Right atrium auricular region (tissue), 2 donors: Measurements from ENCODE around the gene TEX264. TPM values are rescaled to one million over a fixed set of nuclear protein-coding genes. Genes with fewer than 3 reads are reported as not detected.

ENCODE experiments used
- DNase-seq: peaks from one replicate; pipeline ENCODE4 v3.0.0-alpha.2; 2019; ENCODE audit warnings: low spot score
- H3K27ac ChIP-seq, 2 donors: fragments of 200-600 bp; sonication (generic); 1 replicate in 1 of 2; 2 replicates in 1 of 2; pipeline ENCODE4 v1.5.1; 2016 to 2019
- H3K27me3 ChIP-seq, 2 donors: fragments of 200-600 bp; sonication (generic); one replicate each; pipeline versions ENCODE4 v1.5.1 to v1.6.0; 2017 to 2019
- H3K36me3 ChIP-seq: fragments of 200-600 bp; sonication (generic); one replicate; pipeline ENCODE4 v1.5.1; 2016
- H3K4me1 ChIP-seq, 2 donors: fragments of 200-600 bp; sonication (generic); one replicate each; pipeline versions ENCODE4 v1.5.1 to v1.6.0; 2017 to 2019
- H3K4me3 ChIP-seq, 2 donors: fragments of 200-600 bp; sonication (generic); 1 replicate in 1 of 2; 2 replicates in 1 of 2; pipeline ENCODE4 v1.5.1; 2017 to 2019; ENCODE audit warnings: mild to moderate bottlenecking in 1 of 2, moderate library complexity in 1 of 2
- H3K9me3 ChIP-seq, 2 donors: fragments of 200-600 bp; sonication (generic); one replicate each; pipeline ENCODE4 v1.5.1; 2019
- total RNA-seq, 2 donors: library from RNA; depleted of rRNA; stranded (reverse); fragments of >200 nt; gene quantifications; one replicate each; pipeline ENCODE4 v1.1.0, GENCODE V29; 2016
- TF ChIP-seq, protein P1 (sequence below), 2 donors: fragments of 200-600 bp; sonication (generic); IDR thresholded peaks; one replicate each; pipeline ENCODE4 v1.5.1; 2019; ENCODE audit warnings: antibody characterized with exemption in 2 of 2

The TEX264 gene
- total RNA-seq, 2 donors from 2014 or later: 55.9 to 62.3 TPM

DNA sequence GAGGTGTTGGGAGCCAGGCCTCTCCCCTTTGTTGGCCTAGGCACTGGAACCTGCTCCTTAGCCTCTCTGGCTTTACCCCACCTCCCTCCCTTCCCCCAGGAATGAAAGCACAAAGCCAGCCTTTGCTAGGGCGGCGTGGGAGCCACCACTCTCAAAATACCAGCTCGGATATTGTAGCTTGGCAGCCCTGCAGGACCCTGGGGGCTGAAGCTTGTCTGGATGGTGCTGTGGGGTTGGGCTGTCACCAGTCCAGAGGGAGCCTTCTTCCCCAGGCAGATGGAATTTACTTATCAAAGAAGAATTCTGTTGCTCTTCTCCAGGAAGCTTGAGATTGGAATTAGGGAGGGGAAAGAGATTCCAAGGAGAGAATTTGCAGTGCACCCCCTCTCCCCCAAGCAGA is 20.9 kb downstream of the TEX264 start:
- H3K4me1 ChIP-seq: peaks cover 0 to 29% of the 10 kb centered on the region in 2 donors
- H3K36me3 ChIP-seq: peaks cover 19% of the 10 kb centered on the region
- no peaks in the 10 kb centered on the region for H3K9me3 ChIP-seq
- no peak overlapping the region for H3K4me3 ChIP-seq
- TF ChIP-seq, protein P1, sequence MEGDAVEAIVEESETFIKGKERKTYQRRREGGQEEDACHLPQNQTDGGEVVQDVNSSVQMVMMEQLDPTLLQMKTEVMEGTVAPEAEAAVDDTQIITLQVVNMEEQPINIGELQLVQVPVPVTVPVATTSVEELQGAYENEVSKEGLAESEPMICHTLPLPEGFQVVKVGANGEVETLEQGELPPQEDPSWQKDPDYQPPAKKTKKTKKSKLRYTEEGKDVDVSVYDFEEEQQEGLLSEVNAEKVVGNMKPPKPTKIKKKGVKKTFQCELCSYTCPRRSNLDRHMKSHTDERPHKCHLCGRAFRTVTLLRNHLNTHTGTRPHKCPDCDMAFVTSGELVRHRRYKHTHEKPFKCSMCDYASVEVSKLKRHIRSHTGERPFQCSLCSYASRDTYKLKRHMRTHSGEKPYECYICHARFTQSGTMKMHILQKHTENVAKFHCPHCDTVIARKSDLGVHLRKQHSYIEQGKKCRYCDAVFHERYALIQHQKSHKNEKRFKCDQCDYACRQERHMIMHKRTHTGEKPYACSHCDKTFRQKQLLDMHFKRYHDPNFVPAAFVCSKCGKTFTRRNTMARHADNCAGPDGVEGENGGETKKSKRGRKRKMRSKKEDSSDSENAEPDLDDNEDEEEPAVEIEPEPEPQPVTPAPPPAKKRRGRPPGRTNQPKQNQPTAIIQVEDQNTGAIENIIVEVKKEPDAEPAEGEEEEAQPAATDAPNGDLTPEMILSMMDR (IDR thresholded peaks at IDR 0.05): no peak
- H3K27ac ChIP-seq: no peak overlapping the region
- no peaks in the 10 kb centered on the region for H3K27me3 ChIP-seq
- DNase-seq: no peak

DNA sequence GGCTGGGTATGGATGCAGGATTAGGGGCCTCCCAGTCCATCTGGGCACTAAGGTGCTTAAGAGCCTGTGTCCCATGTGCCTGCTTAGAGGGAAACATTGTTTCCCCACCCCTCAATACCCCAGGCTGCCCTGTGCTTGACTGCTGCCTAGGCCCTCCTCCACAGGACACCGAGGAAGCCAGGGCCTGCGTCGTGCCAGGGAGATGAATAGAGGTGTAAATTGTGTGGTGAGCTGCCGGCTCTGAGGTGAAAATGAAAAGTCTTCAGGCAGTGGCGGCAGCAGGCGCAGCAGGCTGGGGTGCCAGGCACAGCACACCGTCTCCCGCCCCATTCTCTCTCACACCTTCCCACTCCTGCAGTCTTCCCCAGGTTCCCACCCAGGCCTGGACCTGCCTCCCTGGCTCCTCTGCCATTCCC is 21.9 kb downstream of the TEX264 start:
- Histone ChIP-seq H3K27ac (no peak overlapping the region), H3K9me3 (no peaks in the 10 kb centered on the region), H3K27me3 (no peaks in the 10 kb centered on the region), H3K4me1 (peaks cover 0 to 18% of the 10 kb centered on the region in 2 donors), H3K36me3 (peaks cover 25% of the 10 kb centered on the region), H3K4me3 (no peak overlapping the region)
- DNase-seq: no peak
- TF ChIP-seq, protein P1 (IDR thresholded peaks at IDR 0.05): no peak

DNA sequence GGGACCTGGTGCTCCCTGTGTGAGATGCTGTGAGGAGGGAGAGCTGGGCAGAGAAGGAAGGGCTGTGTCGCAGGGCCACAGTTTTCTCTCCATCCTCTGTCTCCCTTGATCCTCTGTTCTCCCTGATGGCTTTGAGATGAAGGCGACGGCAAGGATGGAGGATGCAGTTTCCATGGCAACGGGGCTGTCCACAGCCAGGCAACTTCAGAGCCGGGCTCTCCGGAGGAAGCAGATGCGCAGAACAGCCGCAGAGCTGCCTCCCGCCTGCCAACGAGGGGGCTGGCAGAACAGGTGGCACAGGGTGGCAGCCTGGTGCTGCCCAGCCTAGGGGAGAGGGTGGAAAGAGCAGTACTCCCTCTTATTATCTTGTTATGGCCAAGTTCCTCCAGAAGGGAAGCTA is 25.9 kb downstream of the TEX264 start:
- peaks cover 57% of the 10 kb centered on the region for H3K36me3 ChIP-seq

DNA sequence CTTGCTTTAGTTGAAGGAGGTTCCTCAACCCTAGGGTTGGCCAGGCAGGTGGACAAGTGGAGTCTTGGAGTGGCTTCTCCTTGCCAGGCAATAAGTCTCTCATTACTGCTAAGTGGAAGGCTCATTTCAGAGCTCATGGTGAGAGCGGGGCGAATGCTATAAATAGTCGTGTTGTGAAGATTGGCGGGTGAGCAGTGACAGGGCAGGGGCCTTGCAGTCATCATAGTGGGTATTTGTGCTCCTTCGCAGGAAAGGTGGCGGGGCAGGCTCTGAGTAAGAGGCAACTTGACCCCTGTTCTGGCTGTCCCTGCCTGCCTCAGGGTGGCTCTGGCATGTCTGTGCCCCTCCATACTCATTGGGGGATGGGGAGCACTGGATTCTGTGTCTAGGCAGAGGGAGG is 27.2 kb downstream of the TEX264 start:
- Histone ChIP-seq H3K4me1 (no peaks in the 10 kb centered on the region), H3K9me3 (no peaks in the 10 kb centered on the region), H3K36me3 (peaks cover 58% of the 10 kb centered on the region), H3K4me3 (no peak overlapping the region), H3K27me3 (no peaks in the 10 kb centered on the region), H3K27ac (no peak overlapping the region)
- no peak for DNase-seq
- TF ChIP-seq, protein P1 (IDR thresholded peaks at IDR 0.05): no peak

More for the DNA sequence above, 25.9 kb downstream of the TEX264 start:
- Histone ChIP-seq H3K27me3 (no peaks in the 10 kb centered on the region), H3K4me3 (no peak overlapping the region), H3K27ac (no peak overlapping the region), H3K4me1 (no peaks in the 10 kb centered on the region), H3K9me3 (no peaks in the 10 kb centered on the region)
- no peak for DNase-seq
- TF ChIP-seq, protein P1 (IDR thresholded peaks at IDR 0.05): no peak

DNA sequence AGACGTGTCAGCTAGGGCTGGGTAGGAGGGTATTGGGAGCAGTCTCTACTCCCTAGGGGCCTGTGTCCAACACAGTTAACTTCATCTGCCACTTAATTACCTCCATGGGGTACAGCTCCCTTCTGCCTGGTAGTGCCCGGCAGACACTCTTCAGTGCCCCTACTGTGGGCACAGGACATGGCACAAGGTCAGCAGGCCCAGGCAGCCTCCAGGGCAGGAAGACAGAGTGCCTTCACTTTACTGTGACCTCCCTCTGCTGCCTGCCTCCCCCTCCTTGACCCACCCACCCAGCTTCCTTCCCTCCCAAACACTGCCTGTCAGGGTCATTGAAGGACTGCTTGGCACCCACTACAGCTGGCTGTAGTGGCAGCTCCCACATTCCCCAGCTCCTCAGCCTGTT is 29.4 kb downstream of the TEX264 start:
- Histone ChIP-seq H3K4me3 (no peak overlapping the region), H3K9me3 (no peaks in the 10 kb centered on the region), H3K27me3 (no peaks in the 10 kb centered on the region), H3K27ac (no peak overlapping the region), H3K4me1 (no peaks in the 10 kb centered on the region), H3K36me3 (peaks cover 60% of the 10 kb centered on the region)
- no peak for DNase-seq
- TF ChIP-seq, protein P1 (IDR thresholded peaks at IDR 0.05): no peak

DNA sequence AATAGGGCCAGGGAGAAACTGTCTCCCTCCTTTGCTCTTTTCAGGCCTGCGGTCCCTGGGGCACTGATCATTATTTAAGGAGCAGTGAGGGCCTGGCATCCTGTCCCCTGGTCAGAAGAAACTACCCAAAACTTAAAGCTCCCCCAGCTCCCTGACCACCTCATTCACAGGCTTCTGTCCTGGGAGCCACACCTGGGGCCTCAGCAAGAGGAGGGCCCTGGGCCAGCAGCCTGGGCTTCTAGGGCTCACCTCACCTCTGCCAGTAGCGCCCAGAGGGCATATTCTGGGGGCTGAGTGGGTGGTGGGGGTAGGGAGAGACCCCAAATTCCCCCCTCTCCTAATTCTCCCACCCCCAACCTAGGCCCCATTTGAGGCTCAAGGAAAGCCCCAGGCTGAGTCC is 31.1 kb downstream of the TEX264 start:
- peaks cover 0 to 8% of the 10 kb centered on the region in 2 donors for H3K4me1 ChIP-seq
- no peak for DNase-seq
- no peaks in the 10 kb centered on the region for H3K9me3 ChIP-seq
- no peak overlapping the region for H3K4me3 ChIP-seq
- H3K27ac ChIP-seq: no peak overlapping the region
- H3K36me3 ChIP-seq: peaks cover 54% of the 10 kb centered on the region
- no peaks in the 10 kb centered on the region for H3K27me3 ChIP-seq
- TF ChIP-seq, protein P1 (IDR thresholded peaks at IDR 0.05): no peak
